G401.6 (cell line): Measurements from ENCODE around the gene ZNF14.
"Not testable (repeated sequence)": the region's sequence is repeated elsewhere in the genome, so short reads cannot be mapped to it uniquely, and the experiment has no call there.

ENCODE experiments used
- FAIRE-seq: peaks from 2 replicates; lab custom pipeline; 2012; peaks lifted over from hg19 to GRCh38; lab: Jason Lieb, UNC

The ZNF14 gene

DNA sequence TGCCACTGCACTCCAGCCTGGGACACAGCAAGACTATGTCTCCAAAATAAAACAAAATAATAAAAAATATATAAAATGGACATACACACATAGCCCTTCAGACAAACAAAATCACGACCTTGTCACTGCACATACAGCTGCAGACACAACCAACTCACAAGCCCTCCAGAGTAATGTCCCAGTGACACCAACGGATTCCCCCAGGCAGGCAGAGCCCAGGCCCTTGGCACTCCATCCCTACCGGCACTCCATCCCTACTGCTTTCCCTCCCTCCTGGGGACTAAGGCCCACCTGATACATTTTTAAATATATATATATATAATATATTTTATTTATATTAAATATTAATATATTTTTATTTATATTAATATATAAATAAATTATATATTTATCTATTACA, 45.8 kb downstream of the ZNF14 start:
- no peak for FAIRE-seq

DNA sequence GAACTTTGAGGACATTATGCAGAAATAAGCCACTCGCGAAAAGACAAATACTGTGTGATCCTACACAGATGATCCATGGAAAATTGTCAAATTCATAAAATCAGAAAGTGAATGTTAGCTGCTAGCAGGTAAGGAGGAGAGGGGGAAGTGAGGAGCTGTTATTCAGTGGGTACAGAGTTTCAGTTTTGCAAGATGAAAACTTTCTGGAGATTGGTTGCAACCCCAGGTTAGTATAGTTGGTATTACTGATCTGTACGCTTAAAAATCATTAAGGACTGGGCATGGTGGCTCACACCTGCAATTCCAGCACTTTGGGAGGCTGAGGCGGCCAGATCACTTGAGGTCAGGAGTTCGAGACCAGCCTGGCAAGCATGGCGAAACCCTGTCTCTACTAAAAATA, 46.3 kb downstream of the ZNF14 start:
- FAIRE-seq: no peak

GRCh38 chr19:19686119-19686518, 46.8 kb downstream of the ZNF14 start:
- FAIRE-seq: not testable (repeated sequence)

- FAIRE-seq: no peak
Observed at GRCh38 chr19:19679176-19680073, 53.5 kb downstream of the ZNF14 start.

DNA sequence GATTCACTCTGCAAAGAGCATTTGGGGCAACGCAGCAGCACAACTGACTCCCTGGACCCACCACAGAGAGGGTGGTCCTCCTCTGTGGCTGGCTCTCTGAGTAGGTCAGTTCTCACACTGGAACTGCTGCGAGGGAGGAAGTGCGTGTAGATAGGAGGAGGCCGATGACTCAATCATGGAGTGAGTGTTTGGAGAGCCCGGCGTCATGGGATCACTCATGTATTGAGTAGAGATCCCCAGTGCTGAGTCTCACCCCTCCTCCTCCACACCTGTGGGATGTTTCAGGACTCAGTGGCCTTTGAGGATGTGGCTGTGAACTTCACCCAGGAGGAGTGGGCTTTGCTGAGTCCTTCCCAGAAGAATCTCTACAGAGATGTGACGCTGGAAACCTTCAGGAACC, 55.3 kb downstream of the ZNF14 start:
- no peak for FAIRE-seq

DNA sequence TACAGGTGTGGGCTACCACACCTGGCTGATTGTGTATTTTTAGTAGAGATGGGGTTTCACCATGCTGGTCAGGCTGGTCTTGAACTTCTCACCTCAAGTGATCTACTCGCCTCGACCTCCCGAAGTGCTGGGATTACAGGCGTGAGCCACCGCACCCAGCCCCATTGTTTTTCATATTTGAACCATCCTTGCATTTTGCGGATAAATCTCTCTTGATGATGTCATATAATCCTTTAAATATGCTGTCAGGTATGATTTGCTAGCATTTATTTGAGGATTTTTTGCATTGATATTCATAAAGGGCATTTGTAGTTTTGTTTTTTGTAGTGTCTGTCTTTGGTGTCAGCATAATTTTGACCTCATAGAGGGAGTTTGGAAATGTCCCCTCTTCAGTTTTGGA, 58.6 kb downstream of the ZNF14 start:
- FAIRE-seq: no peak

- no peak for FAIRE-seq
Observed at GRCh38 chr19:19672816-19673215, 60.1 kb downstream of the ZNF14 start.

GRCh38 chr19:19670070-19670551, 62.8 kb downstream of the ZNF14 start:
- FAIRE-seq: no peak

DNA sequence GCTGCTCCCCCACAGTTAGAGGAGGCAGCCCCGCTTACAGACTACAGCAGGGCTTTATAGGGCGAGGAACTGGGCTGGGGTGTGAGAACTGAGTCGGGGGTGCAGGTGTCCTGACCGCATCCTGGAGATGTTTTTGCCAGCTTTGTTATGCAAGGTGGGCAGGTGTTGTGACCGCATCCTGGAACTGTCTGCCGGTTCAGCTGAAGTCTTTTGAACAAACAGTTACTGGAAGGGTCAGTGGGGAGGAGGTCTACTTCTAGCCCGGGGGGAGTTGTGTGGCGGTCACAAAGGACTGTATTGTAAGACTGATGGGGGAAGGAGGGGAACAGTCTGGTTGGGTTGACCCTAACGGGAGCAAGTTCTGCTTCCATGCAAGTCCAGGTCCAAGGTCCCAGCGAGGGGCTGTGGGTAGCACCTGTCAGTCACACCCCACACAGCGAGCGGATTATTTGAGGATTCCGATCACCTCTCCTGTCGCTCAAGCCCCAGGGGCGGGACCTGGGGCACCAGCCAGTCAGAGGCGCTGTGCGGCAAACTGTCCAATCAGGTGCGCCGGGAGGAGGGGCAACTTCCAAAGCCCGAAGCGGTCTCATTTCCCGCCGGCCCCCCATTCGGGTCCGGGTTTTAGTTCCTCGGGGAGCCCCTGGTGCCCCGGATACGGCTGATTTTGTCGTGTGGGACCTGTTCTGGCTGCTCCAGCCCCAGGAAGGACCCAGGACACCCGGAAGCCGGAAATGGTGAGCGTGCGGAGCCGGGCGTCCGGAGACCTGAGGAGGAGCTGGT, 64.5 kb downstream of the ZNF14 start, which contains the start of gene ZNF101:
ZNF101 (plus strand) TSS at position 610 of the 783 bp plus-strand sequence; CDS start at position 735, 125 bp downstream.
- peak; percentile 94 for FAIRE-seq

GRCh38 chr19:19665420-19665948, 67.4 kb downstream of the ZNF14 start:
- not testable (repeated sequence) for FAIRE-seq

DNA sequence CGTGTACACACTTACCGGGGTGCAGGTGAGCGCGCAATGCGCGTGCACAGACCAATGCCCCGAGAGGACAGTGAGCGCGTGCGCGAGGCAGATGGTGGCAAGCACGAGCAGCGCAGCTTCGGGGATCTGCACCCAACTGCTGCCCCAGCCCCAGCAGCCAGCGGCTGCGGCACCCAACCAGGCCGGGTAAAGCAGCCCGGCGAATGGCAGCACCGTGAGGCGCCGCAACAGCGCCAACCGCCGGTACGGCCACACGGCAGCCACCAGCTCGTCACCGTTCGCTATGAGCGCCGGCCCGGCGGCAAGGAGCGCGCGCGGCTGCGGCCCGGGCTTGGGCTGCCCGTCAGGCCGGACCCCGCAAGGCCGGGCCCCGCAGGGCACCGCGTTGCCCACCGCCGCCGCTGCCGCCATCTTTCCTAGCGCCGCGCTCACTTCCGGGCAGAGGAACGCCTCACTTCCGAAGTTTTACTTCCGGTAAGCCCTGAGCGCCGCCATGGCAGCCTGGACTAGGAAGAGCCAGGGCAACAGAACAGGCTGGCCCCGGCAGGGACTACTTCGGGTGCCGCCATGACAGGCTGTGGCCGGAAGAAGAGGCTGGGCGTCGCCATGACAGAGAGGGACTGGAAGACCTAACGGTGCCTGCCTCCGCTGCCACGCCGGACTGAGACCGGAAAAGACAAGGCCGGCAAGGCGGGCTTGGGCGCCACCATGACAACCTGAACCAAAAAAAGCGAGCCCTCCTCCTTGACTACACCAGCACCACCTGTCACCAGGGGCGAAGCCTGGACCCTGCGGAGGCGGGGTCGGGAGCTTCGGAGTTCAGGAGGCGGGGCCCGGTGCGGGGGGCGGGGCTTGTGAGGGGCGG, 69.4 kb downstream of the ZNF14 start, which contains the start of gene ATP13A1:
ATP13A1 (minus strand) TSS at position 421 of the 865 bp plus-strand sequence; CDS start at position 411, 10 bp downstream.
- FAIRE-seq: peak; percentile 91

DNA sequence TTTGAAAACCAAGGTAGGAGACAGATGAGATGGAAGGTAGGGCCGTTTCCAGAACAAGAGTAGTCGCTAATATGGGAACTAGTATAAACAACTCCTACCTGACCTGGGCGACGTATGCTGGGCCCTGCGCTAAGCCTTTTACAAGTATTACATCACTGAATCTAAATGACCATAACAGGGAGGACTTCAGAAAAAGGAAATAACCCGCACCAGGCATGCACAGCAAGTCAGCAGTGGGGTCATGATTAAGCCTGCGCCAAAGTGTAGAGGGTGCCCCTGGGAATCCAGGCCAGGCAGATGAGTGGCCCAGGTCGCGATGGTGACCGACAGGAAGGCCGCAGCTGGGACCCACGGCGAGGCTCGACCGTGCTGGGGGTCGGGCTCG, 70.0 kb downstream of the ZNF14 start:
- no peak for FAIRE-seq

DNA sequence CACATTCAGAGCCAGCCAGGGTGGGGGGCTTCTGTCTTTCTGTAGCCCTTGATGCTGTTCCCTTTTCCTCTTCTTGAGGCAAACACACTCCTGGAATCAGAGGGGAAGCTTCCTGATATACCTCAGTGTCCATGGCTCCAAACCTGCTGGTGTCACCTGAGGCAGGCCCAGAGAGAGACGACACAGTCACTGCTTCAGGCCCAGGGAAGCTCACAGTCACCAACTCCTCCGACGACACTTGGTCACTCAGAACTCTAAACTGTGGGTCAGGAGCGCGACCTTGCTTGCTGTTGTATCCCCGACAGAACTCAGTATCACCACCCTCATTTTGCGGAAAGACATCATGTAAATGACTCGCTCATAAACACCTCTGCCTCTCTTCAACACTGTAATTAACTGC, 70.6 kb downstream of the ZNF14 start:
- FAIRE-seq: no peak

DNA sequence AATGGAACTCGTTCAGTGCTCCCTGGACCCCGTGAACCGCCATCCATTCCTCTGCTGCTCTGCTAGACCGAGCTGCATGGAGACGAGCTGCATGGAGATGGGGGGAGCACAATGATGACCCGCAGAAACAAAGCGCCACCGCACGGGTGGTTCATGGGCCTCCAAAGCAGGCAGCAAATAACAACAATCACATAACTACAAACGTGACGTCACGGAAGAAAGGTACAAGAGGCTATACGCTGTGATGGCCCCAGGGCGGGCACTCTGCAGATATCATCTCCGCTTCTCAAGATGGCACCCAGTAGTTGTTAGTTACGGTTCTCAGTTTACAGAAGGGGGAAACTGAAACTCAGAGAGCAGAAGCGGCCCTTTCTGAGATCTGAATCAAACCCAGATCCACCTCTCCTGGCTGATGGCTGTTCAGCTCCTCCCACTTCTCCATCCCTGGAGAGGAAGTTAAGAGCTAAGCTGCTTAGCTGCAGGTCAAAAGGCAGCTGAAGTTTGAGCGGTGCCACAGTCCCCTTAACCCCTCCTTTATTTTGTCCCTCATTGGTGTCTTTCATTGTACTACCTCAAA, 71.1 kb downstream of the ZNF14 start:
- FAIRE-seq: no peak

DNA sequence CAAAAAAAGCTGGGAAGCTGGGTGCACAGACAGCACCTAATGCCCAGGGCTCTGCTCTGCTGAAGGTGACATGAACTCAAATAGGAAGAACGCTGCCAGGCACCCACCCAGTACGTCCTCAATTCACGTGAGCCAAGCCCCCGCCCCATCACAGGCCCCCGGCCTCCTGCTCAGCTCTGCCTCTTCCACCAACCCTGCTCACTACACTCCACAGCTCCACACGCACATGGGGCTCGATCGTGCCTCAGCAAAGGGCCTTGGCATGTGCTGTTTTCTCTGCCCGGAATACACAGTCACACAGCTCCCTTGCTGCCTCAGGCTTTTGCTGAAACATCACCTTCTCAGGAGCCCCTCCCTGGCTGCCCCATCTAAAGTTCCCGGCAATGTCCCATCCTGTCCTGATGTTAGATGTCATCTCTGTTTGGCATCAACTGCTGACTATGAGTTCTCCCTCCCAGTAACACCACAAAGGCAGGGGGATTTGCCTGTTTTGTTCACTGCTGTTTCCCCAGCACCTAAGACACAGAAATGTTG, 71.7 kb downstream of the ZNF14 start:
- FAIRE-seq: no peak
